Peyer's patch (tissue), 4 donors: ENCODE data around the gene ELK4.

Experiments used
- POLR2A ChIP-seq, 2 donors: fragments of 450-650 bp; IDR thresholded peaks; one replicate each; pipeline ENCODE4 v1.5.1; 2017; ENCODE audit warnings: antibody characterized with exemption in 2 of 2, mild to moderate bottlenecking in 2 of 2, moderate library complexity in 2 of 2
- TF ChIP-seq, protein P1 (sequence below), 6 experiments: fragments of 450-650 bp in 4 of 6; fragments of 200-600 bp in 2 of 6; sonication (generic) in 1 of 6; IDR thresholded peaks; one replicate each; pipeline ENCODE4 v1.5.1; 2017 to 2019; ENCODE audit warnings: antibody characterized with exemption in 6 of 6, mild to moderate bottlenecking in 3 of 6, moderate library complexity in 1 of 6

DNA sequence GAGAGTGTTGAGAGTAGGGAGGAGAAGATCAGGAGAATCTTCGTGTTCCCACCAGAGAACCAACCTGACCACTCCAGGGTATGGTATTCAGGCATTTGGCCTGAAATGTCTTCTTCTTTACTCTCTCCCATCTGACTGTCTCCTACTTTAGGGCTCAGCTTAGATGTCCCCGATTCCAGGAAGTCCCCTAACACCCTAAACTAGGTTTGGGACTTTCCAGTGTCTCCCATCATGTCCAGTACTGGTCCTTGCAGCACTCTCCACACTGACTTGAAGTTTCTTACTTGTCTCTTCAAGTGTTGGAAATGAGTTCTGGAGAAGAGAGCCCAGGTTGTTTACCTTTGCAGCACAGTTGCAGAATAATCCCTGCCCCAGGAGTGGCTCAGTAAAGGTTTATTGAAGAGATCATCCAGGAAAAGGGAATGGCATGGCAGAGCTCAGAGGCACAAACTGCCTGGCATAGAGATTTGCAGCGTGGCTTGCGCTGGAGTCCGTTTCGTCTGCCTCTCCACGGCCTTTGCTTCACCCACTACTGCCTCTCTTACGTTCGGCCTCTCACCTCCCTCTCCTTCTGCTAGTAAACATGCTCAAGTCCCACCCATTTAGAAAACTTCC is 6.2 kb upstream of the ELK4 start:
- TF ChIP-seq, protein P1, sequence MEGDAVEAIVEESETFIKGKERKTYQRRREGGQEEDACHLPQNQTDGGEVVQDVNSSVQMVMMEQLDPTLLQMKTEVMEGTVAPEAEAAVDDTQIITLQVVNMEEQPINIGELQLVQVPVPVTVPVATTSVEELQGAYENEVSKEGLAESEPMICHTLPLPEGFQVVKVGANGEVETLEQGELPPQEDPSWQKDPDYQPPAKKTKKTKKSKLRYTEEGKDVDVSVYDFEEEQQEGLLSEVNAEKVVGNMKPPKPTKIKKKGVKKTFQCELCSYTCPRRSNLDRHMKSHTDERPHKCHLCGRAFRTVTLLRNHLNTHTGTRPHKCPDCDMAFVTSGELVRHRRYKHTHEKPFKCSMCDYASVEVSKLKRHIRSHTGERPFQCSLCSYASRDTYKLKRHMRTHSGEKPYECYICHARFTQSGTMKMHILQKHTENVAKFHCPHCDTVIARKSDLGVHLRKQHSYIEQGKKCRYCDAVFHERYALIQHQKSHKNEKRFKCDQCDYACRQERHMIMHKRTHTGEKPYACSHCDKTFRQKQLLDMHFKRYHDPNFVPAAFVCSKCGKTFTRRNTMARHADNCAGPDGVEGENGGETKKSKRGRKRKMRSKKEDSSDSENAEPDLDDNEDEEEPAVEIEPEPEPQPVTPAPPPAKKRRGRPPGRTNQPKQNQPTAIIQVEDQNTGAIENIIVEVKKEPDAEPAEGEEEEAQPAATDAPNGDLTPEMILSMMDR (IDR thresholded peaks at IDR 0.05), result no peak
- no peak for TF ChIP-seq POLR2A (IDR thresholded peaks at IDR 0.05)
